AML-193 (cell line): ENCODE results near the gene FGFBP2.
"Not testable (repeated sequence)": the region's sequence is repeated elsewhere in the genome, so short reads cannot be mapped to it uniquely, and the experiment has no call there.

Source experiments
- DNase-seq, 2 experiments: peaks; one replicate each; lab custom pipeline; 2025; lab: John Stamatoyannopoulos, UW

FGFBP2 gene

GRCh38 chr4:15930314-15930713 lies 32.7 kb downstream of the FGFBP2 start:
- DNase-seq: no peak

GRCh38 chr4:15929540-15929939 lies 33.4 kb downstream of the FGFBP2 start:
- DNase-seq: no peak

DNA sequence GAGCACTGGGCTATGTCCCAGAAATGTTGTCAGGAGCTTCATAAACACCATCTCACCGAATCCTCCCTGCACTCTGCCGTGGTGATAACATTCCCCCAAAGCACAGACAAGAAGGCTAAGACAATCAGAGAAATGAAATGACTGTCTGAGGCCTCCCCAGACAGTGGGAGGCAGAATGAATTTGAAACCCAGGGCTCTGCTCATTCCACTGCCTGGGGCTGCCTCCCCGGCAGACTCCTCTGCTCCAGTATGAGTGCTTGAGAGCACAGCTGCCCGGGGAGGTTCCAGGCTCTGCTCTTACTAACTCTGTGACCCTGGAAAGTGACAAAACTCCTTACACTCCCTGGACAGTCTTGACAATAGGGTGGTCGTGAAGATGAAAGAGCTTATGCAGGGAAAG lies 34.1 kb downstream of the FGFBP2 start:
- DNase-seq: no peak

GRCh38 chr4:15926486-15926885 lies 36.5 kb downstream of the FGFBP2 start:
- no peak for DNase-seq

GRCh38 chr4:15925830-15926229 lies 37.1 kb downstream of the FGFBP2 start:
- DNase-seq: no peak

DNA sequence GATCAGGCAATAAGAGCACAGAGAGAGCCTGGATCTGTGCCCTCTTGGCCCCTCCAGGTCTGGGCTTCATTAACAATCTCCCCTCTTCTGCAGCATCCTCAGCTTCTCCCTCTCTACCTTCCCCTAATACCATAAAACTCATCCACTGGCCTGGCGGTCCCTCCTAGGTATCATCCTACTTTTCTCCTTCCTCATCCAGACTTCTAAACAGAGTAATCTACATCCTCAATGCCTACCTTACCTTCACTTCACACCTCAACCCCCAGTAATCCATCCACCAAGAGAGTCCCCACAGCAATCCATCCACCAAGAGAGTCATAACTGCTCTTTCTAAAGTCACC lies 41.4 kb downstream of the FGFBP2 start:
- no peak for DNase-seq

DNA sequence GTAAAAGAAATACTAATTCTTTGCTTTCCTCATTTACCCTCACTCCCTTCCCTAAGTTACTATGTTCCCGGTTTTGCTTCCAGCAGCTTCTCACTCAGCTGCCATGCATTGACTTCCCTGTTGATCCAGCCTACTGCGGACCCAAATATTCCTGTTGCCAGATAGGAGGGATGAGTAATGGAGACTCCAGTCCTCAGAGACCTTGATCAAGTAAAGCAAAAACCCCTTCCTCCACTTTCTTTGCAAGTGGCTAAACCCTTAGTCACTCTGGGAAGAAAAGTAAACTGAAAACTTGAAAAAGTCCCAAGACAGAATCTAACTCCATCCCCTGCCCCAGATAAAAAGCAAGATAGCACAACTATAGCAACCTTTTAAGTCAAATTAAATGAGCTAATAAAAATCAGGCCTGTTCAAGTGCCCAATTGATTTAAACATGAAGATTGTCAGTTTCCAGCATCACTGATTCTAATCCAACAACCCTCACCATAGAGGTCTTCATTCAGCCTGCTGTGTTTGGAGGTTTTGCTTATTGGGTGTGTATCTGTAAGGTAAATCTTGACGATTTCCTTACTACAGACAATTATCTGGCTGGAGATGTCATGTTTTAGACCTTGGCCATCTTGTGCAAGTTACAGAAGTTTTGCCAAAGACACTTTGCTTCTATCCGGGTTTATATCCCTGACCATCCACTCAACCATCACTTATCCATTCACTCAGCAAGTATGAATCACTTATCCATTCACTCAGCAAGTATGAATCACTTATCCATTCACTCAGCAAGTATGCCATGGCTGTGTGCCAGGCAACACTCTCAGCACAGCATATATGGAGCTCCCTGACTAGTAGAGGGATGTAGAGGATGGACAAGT lies 42.0 kb downstream of the FGFBP2 start:
- no peak for DNase-seq

DNA sequence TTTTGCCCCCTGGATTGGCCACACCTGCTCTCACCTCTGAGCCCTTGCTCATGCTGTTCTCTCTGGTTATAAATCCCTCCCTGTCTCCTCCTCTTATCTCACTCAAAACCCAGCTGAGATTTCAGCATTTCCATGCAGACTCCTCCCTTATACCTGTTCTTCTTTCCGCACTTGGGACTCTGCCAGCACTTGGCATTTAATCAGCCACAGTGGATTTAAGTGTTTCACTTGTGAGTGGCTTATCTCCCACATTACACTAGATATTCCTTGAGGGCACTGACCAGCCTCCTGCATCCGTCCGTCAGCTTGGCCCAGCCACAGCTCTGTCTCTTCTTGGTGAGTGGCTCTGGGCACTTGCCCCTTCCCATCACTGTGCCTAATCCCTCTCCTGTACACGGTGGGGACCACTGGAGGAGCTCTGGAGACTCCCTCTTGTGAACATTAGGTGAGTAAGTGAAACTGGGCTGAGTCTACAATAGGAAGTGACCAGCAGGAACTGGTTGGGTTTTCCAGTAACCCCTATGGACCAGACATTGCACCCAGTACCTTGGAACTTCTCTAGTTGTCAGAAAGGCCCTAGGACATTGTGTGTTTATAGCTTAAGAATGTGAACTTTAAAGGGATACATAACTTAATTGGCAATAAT lies 44.4 kb downstream of the FGFBP2 start:
- no peak for DNase-seq

- no peak for DNase-seq
These were observed 45.7 kb downstream of the FGFBP2 start for GRCh38 chr4:15917297-15917696.

DNA sequence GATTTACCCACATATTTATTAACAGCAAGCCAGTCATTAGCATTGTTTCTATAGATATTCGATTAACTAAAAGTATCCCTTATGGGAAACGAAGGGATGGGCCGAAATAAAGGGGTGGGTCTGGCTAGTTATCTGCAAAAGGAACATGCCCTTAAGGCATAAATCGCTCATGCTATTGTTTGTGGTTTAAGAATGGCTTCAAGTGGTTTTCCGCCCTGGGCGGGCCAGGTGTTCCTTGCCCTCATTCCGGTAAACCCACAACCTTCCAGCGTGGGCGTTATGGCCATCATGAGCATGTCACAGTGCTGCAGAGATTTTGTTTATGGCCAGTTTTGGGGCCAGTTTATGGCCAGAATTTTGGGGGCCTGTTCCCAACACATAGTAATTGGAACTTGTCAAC lies 46.6 kb downstream of the FGFBP2 start:
- not testable (repeated sequence) for DNase-seq

DNA sequence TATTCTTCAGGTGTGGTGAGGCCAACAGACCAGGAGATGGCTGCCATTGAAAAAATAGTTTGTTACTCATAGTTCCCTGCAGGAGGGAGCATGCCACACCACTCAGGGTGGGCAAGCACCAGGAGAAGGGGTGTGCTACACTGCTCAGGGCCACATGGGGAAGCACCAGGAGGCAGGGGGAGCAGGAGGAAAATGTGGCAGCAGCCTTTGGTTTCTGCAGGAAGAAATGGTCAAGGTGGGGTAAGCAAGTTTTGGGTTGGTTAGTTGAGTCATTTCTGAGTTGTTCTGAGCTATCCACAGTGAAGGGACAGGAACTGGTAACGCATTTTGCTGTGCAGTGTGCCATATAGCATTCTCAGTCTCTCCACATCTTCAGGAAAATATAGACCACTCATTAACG lies 48.2 kb downstream of the FGFBP2 start:
- no peak for DNase-seq

DNA sequence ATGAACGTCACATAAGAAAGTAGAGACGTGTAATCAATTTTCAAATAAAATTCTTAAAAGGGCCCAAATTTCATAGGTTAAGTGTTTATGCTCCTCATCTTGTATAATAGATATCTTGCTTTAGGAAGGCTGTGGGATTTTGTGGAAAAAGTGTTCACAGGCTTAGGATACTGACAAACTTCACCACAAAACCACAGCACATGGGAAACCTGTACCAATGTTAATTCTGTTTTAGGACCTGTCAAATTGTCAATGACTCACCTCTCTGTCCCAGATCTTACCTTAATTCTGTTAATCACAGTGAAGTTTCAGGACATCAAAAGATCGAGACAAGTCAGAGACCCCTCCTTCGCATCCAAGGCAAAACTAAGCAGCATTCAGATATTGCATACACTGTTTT lies 48.7 kb downstream of the FGFBP2 start:
- DNase-seq: no peak

- DNase-seq: no peak
These were observed 49.4 kb downstream of the FGFBP2 start for GRCh38 chr4:15913631-15913970.

GRCh38 chr4:15912961-15913630 lies 49.9 kb downstream of the FGFBP2 start:
- DNase-seq: no peak

- no peak for DNase-seq
These were observed 50.7 kb downstream of the FGFBP2 start for GRCh38 chr4:15912236-15912635.
